NT2/D1 (cell line): ENCODE results near the gene PRR23B.

ENCODE experiments used
- SUZ12 ChIP-seq: IDR thresholded peaks from 2 replicates; pipeline ENCODE4 v1.6.1; 2011; ENCODE audit not compliant: insufficient read length, insufficient read depth; ENCODE audit errors: extremely low read depth
- YY1 ChIP-seq: IDR thresholded peaks from 2 replicates; pipeline ENCODE4 v1.6.1; 2011; ENCODE audit not compliant: insufficient read length, insufficient read depth

DNA sequence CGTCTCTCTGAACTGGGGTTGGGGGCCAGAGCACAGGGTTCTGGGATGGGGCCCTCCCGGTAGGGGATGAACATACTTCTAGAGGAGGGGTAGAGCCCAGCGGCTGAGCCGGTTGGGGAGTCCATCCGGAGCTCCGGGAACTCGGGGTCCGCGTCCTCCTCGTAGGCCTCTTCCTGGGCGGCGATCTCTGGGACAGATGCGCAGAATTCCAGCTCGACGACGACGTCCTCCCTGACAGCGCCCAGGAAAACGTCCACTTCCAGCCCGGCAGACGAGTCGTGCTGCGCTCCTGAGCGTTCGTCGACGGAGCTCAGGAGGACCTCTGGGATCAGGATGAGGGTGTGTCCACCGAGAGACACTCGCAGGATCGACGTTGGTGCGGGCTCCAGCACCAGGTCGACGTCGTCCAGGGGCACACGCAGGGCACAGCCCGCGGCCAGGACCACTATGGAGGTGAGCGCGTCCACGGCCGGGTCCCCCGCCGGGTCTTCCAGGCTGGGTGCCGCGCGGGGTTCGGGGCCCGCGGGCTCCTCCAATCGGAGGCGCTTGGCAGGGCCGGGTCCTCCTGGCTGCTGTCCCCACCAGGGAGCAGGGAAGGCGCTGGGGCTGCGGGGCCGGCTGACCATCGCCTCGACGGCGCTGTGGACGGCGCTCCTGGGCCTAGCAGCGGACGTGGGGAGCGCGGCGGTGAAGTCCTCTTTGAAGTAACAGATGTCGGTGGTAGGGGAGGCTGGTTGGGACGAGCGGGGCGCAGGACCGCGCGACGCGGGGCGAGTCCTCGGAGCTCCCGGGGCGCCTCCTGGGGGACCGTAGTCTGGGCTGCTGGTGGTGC is 474 bp downstream of the PRR23B start:
- no peak for TF ChIP-seq YY1
- no peak for TF ChIP-seq SUZ12
